ENCODE results near the gene ALPI.

Gene ALPI

GRCh38 chr2:232486558-232487384 lies 30.8 kb downstream of the ALPI start:
- DNase-seq = no peak

DNA sequence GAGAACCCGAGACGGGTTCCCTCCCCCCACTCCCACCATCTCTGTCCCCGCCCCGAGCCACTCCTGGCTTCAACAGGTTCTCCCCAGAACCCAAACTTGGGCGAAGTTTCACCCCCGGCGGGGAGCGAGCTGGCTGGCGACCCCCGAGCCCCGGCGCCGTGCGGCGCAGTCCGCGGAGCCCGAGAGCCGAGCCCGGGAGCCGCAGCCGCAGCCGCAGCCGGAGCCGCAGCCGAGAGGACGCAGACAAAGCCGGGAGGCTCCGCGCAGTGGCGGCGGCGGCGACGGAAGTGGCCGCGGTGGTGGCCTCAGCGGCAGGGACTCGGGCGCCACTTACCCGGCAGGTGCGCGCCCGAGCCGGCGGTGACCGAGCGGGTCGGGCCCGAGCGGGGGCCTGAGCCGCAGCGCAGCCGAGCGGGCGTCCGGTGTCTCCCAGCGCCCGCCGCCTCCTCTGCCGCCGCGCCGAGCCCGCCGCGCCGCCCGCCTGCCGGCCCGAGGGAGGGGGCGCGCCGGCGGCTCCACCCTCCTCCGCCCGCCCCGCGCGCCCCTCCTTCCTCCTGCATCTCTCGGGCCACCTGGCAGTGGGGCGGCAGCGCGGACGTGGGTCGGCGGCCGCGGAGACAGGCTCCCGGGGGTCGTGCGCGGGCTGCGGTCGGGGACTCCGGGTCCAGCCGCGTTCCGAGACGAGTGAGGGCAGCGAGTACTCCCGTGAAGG lies 31.6 kb downstream of the ALPI start, which contains the start of gene ECEL1:
TSS of gene ECEL1 (minus strand) at position 450 of the 712 bp plus-strand sequence. CDS start 1,181 bp downstream, outside the sequence.
- DNase-seq = no peak

DNA sequence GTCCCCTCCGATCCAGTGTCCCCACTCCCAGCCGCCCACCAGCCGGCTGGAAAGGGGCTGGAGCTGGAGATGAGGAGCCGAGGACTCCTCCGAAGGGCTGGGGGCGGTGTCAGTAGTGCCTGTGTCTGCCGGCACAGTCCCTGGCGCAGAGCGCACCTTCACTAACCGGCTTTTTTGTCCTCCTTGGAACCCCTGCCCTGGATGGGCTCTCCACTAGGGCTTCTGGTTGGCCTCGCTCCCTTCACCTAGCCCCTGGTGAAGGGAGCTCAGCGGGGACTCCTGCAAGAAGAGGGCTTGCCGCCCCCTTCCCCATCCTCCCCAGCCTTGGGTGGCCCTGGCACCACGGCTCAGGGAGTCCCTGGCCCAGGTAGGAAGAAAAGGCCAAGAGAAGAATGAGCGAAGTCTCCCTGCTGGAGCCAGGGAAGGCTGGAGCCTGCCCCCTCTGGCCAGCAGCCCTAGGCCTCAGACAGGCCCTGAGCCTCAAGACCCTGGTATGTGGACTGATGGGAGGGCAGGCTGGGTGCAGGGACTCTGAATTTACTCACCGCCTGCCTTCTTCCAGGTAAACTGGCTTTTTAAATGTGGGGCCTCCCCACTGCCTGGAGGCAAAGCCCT lies 32.3 kb downstream of the ALPI start:
- DNase-seq = no peak

GRCh38 chr2:232488721-232489300 lies 32.9 kb downstream of the ALPI start:
- DNase-seq = no peak

DNA sequence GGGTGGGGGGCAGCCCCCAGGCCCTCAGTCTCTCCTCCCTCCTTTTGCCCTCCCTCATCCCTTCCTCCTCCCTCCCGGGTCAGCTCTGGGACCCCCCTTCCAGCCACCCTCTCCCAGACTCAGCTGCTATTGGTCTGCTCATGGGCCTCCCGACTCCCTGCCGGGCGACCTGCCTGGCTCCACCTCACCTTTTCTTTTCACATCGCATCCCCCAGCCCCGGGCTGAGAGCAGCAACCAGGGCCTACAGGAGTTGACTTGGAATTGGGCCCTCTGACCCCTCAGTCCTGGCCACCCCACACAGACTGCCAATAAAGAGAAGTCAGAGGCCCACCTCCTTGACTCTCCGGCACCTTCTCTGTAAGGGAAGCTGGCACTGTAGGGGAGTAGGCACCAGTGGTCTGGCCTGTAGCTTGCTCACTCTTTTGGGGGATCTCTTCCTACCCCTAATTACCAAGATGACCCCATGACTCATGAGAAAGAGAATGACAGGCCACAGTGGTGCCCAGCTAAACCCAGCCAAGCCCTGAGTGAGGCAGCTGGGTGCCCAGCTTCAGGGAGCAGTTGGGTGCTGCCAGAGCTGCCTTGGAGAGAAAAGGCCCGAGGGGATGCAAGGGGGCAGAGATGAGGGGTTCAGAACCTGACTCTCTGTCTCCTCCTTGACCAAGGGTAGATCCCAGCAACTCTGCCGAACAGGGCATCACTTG lies 33.7 kb downstream of the ALPI start:
- DNase-seq = no peak

- DNase-seq = no peak
Measured at GRCh38 chr2:232490221-232491138, 34.5 kb downstream of the ALPI start.

GRCh38 chr2:232491139-232491780 lies 35.3 kb downstream of the ALPI start:
- no peak for DNase-seq

GRCh38 chr2:232492236-232492848 lies 36.4 kb downstream of the ALPI start:
- no peak for DNase-seq

GRCh38 chr2:232492963-232493700 lies 37.2 kb downstream of the ALPI start:
- DNase-seq = no peak

- no peak for DNase-seq
Measured at GRCh38 chr2:232493701-232494474, 37.9 kb downstream of the ALPI start.

- no peak for DNase-seq
Measured at GRCh38 chr2:232494542-232494941, 38.6 kb downstream of the ALPI start.

DNA sequence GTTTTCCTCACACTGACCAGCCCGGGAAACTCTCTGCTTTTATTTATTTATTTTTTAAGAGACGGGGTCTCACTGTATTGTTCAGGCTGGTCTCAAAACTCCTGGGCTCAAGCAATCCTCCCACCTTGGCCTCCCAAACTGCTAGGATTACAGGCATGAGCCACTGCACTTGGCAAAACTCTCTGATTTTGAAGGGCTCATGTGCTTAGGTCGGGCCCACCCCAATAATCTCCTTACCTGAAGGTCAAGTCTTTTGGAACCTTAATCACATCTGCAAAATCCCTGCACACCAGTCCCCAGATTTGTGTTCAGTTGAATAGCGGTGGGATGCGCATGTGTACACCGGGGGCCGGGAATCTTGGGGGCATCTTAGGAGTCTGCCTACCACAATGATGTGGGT lies 39.3 kb downstream of the ALPI start:
- no peak for DNase-seq

GRCh38 chr2:232496501-232497270 lies 40.7 kb downstream of the ALPI start:
- no peak for DNase-seq

- no peak for DNase-seq
Measured at GRCh38 chr2:232497348-232497747, 41.4 kb downstream of the ALPI start.

DNA sequence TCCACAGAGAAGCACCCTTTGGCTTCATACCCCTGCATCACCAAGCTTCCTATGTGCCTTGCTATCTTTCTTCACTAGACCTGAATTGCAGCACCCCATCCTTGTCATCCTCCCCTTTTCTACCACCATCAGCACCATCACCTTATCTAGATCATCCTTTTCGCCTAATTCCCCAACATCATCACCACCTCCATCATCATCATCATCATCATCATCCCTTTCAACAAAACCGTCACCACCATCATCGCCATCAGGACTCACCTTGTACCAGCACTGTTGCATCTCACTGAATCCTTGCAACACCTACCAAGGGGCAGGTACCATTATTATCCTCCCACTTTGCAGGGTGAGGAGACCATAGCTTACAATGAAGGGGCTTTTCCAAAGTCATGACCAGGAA lies 42.5 kb downstream of the ALPI start:
- DNase-seq = no peak

DNA sequence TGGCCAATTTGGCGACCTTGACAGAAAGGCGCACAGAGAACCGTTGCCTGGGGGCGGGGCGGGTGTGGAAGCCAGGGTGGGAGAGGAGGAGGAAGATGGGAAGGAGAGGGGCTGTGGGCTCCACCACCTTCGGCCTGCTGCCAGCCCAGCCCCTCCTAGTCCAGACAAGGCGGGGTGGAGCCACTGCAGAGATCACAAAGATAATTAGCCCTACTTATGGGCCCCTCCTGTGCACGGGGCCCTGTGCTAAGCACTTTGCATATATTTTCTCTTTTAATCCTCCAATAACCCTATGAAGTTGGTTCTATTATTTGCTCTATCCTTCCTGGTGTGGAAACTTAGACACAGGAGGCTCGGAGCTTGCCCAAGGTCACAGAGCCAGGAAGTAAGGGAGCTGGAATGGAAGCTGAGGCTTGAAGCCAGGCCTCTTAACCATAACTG lies 45.4 kb downstream of the ALPI start:
- no peak for DNase-seq

- no peak for DNase-seq
Measured at GRCh38 chr2:232501794-232502390, 45.9 kb downstream of the ALPI start.

GRCh38 chr2:232502511-232502910 lies 46.6 kb downstream of the ALPI start:
- no peak for DNase-seq

All from SW 1271 (cell line).